ENCODE results near the gene CYB561D2.

The CYB561D2 gene

GRCh38 chr3:50323614-50324199 lies 27.0 kb upstream of the CYB561D2 start:
- Histone ChIP-seq H3K27ac (ENCODE audit: low read depth, low read length) (no peak overlapping the region), H3K79me2 (ENCODE audit: control insufficient read depth, insufficient read depth, low read length, unreplicated experiment) (peaks cover 32% of the 10 kb centered on the region), H2AFZ (ENCODE audit: low read length, unreplicated experiment) (no peak overlapping the region), H3K27me3 (ENCODE audit: insufficient read depth, low read length) (no peaks in the 10 kb centered on the region), H3K4me3 (ENCODE audit: low read depth, low read length) (no peak overlapping the region), H3K4me1 (ENCODE audit: control insufficient read depth, insufficient read depth, low read length, unreplicated experiment) (peaks cover 35% of the 10 kb centered on the region), H3K36me3 (ENCODE audit: insufficient read depth, low read length) (peaks cover 7% of the 10 kb centered on the region; the same call in 1 of the 2 replicates)

GRCh38 chr3:50324351-50325112 lies 26.1 kb upstream of the CYB561D2 start:
- H3K27ac ChIP-seq (ENCODE audit: low read depth, low read length): no peak overlapping the region
- peaks cover 35% of the 10 kb centered on the region for H3K4me1 ChIP-seq (ENCODE audit: control insufficient read depth, insufficient read depth, low read length, unreplicated experiment)

GRCh38 chr3:50325113-50325480 lies 25.6 kb upstream of the CYB561D2 start:
- Histone ChIP-seq H3K4me1 (ENCODE audit: control insufficient read depth, insufficient read depth, low read length, unreplicated experiment) (peaks cover 33% of the 10 kb centered on the region), H3K27me3 (ENCODE audit: insufficient read depth, low read length) (no peaks in the 10 kb centered on the region), H3K27ac (ENCODE audit: low read depth, low read length) (no peak overlapping the region), H3K4me3 (ENCODE audit: low read depth, low read length) (no peak overlapping the region), H3K79me2 (ENCODE audit: control insufficient read depth, insufficient read depth, low read length, unreplicated experiment) (peaks cover 18% of the 10 kb centered on the region), H2AFZ (ENCODE audit: low read length, unreplicated experiment) (no peak overlapping the region), H3K36me3 (ENCODE audit: insufficient read depth, low read length) (peaks cover 5% of the 10 kb centered on the region; the same call in 1 of the 2 replicates)

More at GRCh38 chr3:50324351-50325112, 26.1 kb upstream of the CYB561D2 start:
- H3K79me2 ChIP-seq (ENCODE audit: control insufficient read depth, insufficient read depth, low read length, unreplicated experiment): peaks cover 23% of the 10 kb centered on the region
- H3K36me3 ChIP-seq (ENCODE audit: insufficient read depth, low read length): peaks cover under 1% of the 10 kb centered on the region; the same call in 1 of the 2 replicates
- H3K4me3 ChIP-seq (ENCODE audit: low read depth, low read length): no peak overlapping the region
- no peak overlapping the region for H2AFZ ChIP-seq (ENCODE audit: low read length, unreplicated experiment)
- no peaks in the 10 kb centered on the region for H3K27me3 ChIP-seq (ENCODE audit: insufficient read depth, low read length)

- H3K36me3 ChIP-seq (ENCODE audit: insufficient read depth, low read length): peaks cover 7% of the 10 kb centered on the region; the same call in 1 of the 2 replicates
- peaks cover 14% of the 10 kb centered on the region for H3K79me2 ChIP-seq (ENCODE audit: control insufficient read depth, insufficient read depth, low read length, unreplicated experiment)
- H3K4me1 ChIP-seq (ENCODE audit: control insufficient read depth, insufficient read depth, low read length, unreplicated experiment): peaks cover 29% of the 10 kb centered on the region
Observed at GRCh38 chr3:50325497-50326181, 25.0 kb upstream of the CYB561D2 start.

GRCh38 chr3:50326182-50326541 lies 24.5 kb upstream of the CYB561D2 start:
- H3K4me3 ChIP-seq (ENCODE audit: low read depth, low read length): no peak overlapping the region; the same call in 1 of the 2 replicates
- no peaks in the 10 kb centered on the region for H3K27me3 ChIP-seq (ENCODE audit: insufficient read depth, low read length)
- H3K36me3 ChIP-seq (ENCODE audit: insufficient read depth, low read length): peaks cover 8% of the 10 kb centered on the region; the same call in 1 of the 2 replicates
- peaks cover 29% of the 10 kb centered on the region for H3K4me1 ChIP-seq (ENCODE audit: control insufficient read depth, insufficient read depth, low read length, unreplicated experiment)
- H3K27ac ChIP-seq (ENCODE audit: low read depth, low read length): no peak overlapping the region
- H3K79me2 ChIP-seq (ENCODE audit: control insufficient read depth, insufficient read depth, low read length, unreplicated experiment): peaks cover 14% of the 10 kb centered on the region
- no peak overlapping the region for H2AFZ ChIP-seq (ENCODE audit: low read length, unreplicated experiment)

More at GRCh38 chr3:50325497-50326181, 25.0 kb upstream of the CYB561D2 start:
- H3K27me3 ChIP-seq (ENCODE audit: insufficient read depth, low read length): no peaks in the 10 kb centered on the region
- no peak overlapping the region for H3K4me3 ChIP-seq (ENCODE audit: low read depth, low read length)
- no peak overlapping the region for H3K27ac ChIP-seq (ENCODE audit: low read depth, low read length)
- no peak overlapping the region for H2AFZ ChIP-seq (ENCODE audit: low read length, unreplicated experiment)

- peaks cover 24% of the 10 kb centered on the region for H3K4me1 ChIP-seq (ENCODE audit: control insufficient read depth, insufficient read depth, low read length, unreplicated experiment)
- peaks cover 17% of the 10 kb centered on the region; the same call in 1 of the 2 replicates for H3K36me3 ChIP-seq (ENCODE audit: insufficient read depth, low read length)
- H3K4me3 ChIP-seq (ENCODE audit: low read depth, low read length): peak overlapping the region; percentile 87
- no peaks in the 10 kb centered on the region for H3K27me3 ChIP-seq (ENCODE audit: insufficient read depth, low read length)
- no peak overlapping the region for H2AFZ ChIP-seq (ENCODE audit: low read length, unreplicated experiment)
- peaks cover 20% of the 10 kb centered on the region for H3K79me2 ChIP-seq (ENCODE audit: control insufficient read depth, insufficient read depth, low read length, unreplicated experiment)
- no peak overlapping the region for H3K27ac ChIP-seq (ENCODE audit: low read depth, low read length)
Observed at GRCh38 chr3:50327129-50327528, 23.5 kb upstream of the CYB561D2 start.

GRCh38 chr3:50327943-50328691 lies 22.5 kb upstream of the CYB561D2 start, which contains the start of gene TUSC2:
Gene TUSC2 (minus strand): TSS chr3:50328223. CDS start chr3:50328099, 124 bp downstream.
- Histone ChIP-seq H3K27ac (ENCODE audit: low read depth, low read length) (peak within 1 kb of the TSS; percentile 66), H3K36me3 (ENCODE audit: insufficient read depth, low read length) (peaks cover 19% of the 10 kb centered on the region; the same call in 1 of the 2 replicates), H3K79me2 (ENCODE audit: control insufficient read depth, insufficient read depth, low read length, unreplicated experiment) (peaks cover 30% of the 10 kb centered on the region), H2AFZ (ENCODE audit: low read length, unreplicated experiment) (peak within 1 kb of the TSS; percentile 8), H3K4me3 (ENCODE audit: low read depth, low read length) (peak within 1 kb of the TSS; percentile 87), H3K27me3 (ENCODE audit: insufficient read depth, low read length) (no peaks in the 10 kb centered on the region), H3K4me1 (ENCODE audit: control insufficient read depth, insufficient read depth, low read length, unreplicated experiment) (peaks cover 17% of the 10 kb centered on the region)

- Histone ChIP-seq H3K27ac (ENCODE audit: low read depth, low read length) (no peak overlapping the region), H3K36me3 (ENCODE audit: insufficient read depth, low read length) (peaks cover 19% of the 10 kb centered on the region; the same call in 1 of the 2 replicates), H2AFZ (ENCODE audit: low read length, unreplicated experiment) (no peak overlapping the region), H3K4me1 (ENCODE audit: control insufficient read depth, insufficient read depth, low read length, unreplicated experiment) (peaks cover 26% of the 10 kb centered on the region), H3K27me3 (ENCODE audit: insufficient read depth, low read length) (no peaks in the 10 kb centered on the region), H3K4me3 (ENCODE audit: low read depth, low read length) (no peak overlapping the region), H3K79me2 (ENCODE audit: control insufficient read depth, insufficient read depth, low read length, unreplicated experiment) (peaks cover 52% of the 10 kb centered on the region)
Observed at GRCh38 chr3:50330330-50330729, 20.3 kb upstream of the CYB561D2 start.

GRCh38 chr3:50331364-50331907 lies 19.2 kb upstream of the CYB561D2 start:
- Histone ChIP-seq H3K27me3 (ENCODE audit: insufficient read depth, low read length) (no peaks in the 10 kb centered on the region), H3K36me3 (ENCODE audit: insufficient read depth, low read length) (peaks cover 19% of the 10 kb centered on the region; the same call in 1 of the 2 replicates), H3K4me3 (ENCODE audit: low read depth, low read length) (no peak overlapping the region), H3K4me1 (ENCODE audit: control insufficient read depth, insufficient read depth, low read length, unreplicated experiment) (peaks cover 31% of the 10 kb centered on the region), H3K79me2 (ENCODE audit: control insufficient read depth, insufficient read depth, low read length, unreplicated experiment) (peaks cover 63% of the 10 kb centered on the region), H2AFZ (ENCODE audit: low read length, unreplicated experiment) (no peak overlapping the region), H3K27ac (ENCODE audit: low read depth, low read length) (no peak overlapping the region)
